HG02884 (cell line): ENCODE results near the gene VPREB1.
"Not testable (repeated sequence)": the region's sequence is repeated elsewhere in the genome, so short reads cannot be mapped to it uniquely, and the experiment has no call there.

Source experiments
- ATAC-seq: cut with Tn5 transposase; IDR thresholded peaks from one replicate; pipeline ENCODE4 v1.9.1; 2021; ENCODE audit warnings: mild to moderate bottlenecking, moderate library complexity; ENCODE audit not compliant: unreplicated experiment

The VPREB1 gene

DNA sequence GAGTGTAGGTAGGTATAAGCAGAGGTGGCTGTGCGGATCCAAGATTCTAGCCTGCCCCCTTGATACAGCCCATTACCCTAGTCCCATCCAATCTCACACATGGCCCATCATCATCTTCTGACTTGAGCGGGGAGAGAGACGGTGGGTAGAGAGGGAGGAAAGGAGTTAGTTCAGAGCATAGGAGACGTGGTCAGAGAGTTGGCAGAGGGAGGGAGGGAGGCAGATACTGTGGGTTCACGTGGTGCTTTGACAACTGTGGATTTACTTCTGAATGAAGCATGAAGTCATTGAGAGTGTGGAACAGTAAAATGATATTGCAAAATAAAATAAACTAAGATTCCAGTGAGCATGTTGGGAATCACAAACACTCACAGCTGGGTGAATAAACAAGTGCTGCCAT lies 31.4 kb upstream of the VPREB1 start:
- ATAC-seq = no peak

DNA sequence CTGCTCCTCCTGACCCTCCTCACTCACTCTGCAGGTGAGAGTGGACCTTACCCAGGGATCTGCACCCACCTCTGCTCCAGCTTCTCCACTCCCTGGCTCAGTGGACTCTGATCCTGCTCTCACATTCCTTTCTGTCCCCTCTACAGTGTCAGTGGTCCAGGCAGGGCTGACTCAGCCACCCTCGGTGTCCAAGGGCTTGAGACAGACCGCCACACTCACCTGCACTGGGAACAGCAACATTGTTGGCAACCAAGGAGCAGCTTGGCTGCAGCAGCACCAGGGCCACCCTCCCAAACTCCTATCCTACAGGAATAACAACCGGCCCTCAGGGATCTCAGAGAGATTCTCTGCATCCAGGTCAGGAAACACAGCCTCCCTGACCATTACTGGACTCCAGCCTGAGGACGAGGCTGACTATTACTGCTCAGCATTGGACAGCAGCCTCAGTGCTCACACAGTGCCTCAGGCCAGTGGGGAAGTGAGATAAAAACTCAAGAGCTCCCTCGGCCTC lies 29.7 kb upstream of the VPREB1 start:
- no peak for ATAC-seq

DNA sequence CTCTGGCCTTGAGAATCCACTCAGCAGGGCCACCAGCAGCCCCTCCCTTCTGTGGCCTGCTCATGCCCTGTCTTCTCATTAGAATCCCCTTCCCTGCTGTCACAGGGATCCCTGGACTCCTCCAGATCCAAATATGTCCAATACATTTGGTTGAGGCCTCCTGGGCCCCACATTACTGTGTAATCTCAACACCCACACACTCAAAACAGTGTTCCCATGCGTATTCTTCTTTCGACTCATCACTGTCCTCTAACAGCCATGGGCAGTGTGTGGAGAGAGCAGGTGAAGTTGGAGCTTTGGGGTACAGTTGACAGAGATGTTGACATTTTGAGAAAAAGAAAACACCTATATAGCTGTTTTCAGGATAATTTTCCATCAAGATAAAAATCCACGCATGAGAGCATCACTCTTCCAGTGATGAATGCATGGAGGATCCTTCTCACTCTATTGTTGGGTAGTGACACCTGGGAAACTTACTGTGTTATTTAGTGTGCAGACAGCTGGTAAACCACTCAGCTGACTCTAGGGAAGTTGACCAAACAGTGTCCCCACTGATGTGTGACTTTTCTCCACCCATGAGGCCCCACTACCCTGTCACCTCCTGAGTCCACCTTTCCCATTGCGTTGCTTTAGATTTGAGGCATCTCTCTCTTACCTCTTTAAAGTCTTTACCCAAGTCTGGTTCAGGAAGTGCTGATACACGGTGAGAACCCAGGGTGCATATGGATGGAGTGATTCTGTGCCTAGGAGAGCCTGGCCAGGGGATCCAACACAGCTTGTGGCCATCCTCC lies 28.7 kb upstream of the VPREB1 start:
- no peak for ATAC-seq

DNA sequence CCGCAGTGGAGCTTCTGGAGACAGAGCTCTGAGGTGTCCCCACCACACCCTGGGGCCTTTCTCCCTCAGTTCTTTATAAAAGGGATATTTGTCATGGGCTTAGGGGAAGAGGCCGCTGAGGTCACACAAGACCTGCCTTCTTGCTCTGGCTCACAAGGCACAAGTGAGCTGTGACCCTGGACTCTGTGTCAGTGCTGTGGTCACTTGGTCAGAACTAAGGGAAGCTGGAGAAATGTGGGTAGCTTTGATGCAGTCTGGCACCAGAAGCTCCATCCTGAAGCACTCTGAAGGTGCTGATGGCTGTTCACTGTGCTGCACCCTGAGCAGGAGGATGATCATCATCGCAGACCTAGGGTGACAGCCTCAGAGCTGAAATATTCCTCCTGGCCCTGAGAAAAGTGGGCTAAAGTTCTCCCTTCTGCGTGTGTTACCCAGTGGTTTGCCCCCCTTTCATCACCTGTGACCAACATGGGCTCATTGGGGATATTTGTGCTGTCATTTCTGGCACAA lies 28.1 kb upstream of the VPREB1 start:
- ATAC-seq = no peak

DNA sequence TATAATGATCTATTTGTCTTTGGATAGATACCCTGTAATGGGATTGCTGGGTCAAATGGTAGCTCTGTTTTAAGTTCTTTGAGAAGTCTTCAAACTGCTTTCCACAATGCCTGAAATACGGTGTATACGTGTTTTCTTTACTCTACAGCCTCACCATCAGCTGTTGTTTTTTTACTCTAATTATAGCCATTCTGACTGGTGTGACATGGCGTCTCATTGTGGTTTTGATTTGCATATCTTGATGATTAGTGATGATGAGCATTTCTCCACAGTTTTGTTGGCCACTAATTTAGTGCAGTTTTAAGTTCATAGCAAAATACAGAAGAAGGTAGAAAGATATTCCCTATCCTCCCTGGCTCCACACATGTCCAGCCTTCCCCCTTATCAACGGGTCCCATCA lies 26.3 kb upstream of the VPREB1 start:
- no peak for ATAC-seq

DNA sequence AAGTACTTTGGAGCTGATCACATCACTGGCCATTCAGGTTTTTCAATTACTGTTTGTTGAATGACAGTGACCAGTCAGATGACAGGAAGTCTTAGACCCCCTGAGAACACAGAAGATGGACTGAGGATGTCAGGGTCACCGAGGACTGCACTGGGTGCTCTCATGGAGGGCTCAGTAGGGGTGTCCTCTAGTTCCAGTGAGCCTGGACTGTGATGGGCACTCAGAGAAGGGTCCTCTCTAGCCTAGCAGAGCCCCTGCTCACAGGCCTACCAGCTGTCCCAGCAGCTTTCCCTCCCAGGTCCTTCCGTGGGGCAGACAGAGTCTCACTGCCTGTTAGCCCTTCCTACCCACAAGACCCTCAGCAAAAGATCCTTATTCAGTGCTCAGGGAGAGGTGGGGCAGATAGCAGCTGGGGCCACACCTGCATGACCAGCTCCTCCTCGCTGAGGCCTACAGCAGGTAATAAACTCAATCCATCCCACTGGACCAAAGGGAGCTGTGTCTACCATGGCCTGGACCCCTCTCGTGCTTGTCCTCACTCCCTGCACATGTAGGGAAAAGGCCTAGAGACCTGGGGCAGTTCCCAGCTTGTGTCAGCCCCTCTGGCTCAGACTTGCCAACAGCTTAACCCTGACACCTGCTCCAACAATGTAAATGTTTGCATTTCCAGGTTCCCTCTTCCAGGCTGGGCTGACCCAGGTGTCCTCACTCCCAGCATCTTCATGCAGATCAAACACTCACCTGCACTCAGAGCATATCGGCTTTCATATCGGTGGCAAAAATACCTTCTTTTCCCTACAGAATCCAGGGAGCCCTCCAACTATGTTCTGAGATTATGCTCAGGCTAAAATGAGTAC lies 25.2 kb upstream of the VPREB1 start:
- no peak for ATAC-seq

DNA sequence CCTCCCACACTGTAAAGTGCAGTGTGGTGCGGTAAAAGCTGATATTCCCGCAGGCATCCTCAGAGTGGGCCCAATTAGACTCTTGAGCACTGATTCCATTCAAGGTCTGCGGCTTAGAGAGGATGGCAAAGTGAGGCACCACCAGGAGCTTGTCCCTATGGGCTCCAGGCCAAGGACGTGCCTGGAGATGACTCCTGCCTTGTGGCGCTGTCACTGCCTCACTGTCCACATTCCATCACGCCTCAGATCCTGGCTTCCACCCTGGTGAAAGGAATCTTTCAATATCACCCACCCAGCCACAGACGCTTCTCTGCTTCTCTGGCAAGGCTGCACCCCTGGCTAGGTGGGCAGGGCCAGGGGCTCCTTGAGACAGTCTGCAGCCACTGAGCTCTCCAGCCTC lies 23.5 kb upstream of the VPREB1 start:
- not testable (repeated sequence) for ATAC-seq

DNA sequence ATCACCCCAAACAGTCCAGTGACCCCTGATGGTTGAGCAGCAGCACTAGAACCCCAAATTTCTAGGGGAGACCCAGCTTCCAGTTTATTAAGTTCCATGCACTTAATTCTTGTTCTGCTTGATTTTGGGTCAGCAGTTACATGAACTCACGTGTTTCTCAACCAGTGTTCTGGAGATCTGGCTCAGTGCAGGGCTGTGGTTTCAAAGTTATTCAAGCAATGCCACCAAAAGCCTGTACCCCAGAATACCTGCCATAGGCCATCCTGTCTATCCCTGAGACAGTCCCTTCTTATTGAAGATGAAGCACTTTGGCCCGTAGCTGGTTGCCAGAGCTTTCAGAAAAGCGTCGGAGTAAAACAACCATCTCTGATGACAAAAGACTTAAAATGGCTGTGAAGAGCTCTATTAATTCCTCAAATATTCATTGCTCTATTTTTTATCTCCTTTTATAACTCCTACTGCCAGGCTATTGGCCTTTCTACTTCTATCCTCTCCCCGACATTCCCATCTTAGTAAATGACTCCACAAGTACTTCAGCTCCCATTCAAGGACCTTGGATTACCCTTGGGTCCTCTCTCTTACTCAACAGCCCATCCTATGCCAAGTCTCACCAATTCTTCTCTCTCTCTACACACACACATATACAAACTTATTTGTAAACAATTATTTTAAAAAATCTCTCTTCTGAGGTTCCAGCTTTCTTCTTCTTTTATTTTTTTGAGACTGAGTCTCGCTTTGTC lies 18.0 kb upstream of the VPREB1 start:
- ATAC-seq = no peak

DNA sequence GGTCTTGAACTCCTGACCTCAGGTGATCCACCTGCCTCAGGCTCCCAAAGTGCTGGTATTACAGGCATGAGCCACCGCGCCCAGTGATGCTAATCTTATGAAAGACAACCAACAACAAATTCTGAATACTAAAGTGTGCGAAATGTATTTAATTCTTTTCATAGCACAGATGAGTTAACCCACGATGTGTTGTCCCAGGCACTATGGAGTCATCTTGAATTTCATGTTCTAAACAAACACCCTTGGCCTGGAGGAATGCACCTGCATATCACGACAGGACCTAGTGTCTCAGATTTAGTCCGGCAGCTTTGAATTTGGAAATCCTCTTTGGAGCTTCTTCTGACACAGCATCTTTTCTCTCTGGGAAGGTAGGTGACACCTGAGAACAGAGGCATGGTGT lies 16.2 kb upstream of the VPREB1 start:
- no peak for ATAC-seq

DNA sequence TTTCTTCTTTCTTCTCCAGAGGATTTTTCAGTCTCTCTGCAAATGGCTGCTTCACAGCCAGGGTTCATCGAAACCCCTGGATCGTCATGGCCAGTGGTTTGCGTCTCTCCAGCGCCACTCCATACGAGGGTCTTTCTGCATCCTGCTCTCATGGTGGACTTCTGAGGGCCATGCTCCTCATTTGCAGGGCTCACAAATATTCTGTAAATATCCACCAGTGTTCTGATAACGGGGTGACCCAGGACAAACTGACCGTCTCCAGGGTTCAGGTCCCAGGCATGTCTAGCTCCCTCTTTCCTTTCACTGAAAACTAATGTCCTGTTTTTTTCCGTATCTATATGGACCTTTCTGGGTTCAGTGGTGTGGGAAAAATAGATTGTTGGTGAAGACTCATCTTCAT lies 15.7 kb upstream of the VPREB1 start:
- no peak for ATAC-seq

DNA sequence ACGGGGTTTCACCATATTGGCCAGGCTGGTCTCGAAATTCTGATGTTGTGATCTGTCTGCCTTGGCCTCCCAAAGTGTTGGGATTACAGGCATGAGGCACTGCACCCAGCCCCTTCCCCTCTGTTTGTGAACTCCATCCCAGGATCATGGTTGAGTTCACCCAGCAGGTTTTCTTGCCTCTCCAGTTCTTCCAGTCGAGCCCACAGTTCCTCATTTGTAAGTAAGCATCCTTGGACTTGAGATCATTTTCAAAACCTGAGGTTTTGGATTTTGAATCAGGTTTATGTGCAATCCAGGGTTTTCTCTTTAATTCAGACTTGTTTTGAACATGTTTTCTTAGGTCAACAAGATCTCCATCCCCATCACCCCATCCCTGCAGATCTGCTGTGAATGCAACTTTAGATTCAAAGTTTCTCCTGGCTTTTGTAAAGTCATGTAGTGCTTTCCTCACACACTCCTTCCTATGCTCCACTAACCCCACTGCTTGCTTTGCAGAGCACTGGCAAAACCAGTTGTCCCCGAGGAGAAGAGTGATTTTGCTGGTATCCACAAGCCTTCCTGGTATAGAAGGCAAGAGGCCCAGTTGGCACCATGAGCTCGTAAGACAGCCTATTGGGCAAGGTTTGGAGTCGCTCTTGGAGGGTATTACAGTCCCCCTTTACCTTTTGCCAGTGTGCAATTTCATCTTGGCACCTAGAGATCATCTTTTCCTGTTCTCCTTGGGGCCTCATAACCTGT lies 14.7 kb upstream of the VPREB1 start:
- no peak for ATAC-seq

DNA sequence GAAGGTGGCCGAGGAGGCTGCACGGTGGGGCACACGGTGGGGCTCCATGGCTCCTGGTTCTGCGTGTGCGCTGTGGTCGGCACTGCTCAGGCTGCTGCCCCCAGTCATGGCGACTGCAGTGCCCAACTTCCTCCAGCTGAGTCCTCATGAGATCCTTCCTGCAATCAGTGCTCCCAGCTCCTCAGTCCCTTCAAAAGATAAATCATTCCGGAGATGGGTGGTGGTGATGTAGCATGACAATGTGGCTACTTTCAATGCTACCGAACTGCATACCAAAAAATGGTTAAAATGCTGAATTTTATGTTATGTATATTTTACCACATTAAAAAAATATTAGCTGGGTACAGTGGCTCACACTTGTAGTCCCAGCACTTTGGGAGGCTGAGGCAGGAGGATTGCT lies 14.1 kb upstream of the VPREB1 start:
- ATAC-seq = no peak

DNA sequence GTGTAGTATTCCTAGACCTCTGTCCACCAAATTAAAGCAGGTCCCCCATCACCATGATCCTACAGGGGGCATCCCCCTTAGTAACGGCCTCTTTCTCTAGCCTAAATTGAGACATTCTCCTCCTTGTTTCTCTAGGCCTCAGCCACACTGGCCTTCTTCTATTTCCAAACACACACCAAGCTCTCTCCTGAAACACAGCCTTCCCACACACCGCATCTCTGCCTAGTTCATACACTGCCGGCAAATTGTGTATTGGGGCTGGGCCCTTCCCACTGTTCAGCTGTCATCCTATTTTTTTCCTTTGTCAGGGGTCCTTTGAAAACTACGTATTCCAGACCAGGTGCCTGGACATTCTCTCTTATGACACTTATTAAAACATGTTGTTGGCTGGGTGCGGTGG lies 11.5 kb upstream of the VPREB1 start:
- no peak for ATAC-seq

DNA sequence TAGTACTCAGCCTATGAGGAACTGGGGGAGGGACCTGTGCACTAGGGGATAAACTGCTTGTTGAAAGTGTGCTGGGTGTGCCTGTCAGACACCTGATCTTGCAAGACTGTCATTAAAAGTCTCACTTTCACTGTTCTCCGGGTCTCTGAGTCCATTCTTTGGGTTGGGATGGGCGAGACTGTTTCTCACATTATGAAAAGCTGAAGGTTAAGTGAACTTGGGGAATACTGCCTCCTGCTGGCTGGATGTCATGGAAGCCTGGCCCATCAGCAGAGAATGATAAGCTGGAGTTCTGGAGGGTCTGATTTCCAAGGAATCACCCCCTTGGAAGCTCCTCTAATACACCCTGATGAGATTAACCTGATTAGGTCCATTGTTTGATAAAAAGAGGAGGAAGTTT lies 9.0 kb upstream of the VPREB1 start:
- no peak for ATAC-seq

DNA sequence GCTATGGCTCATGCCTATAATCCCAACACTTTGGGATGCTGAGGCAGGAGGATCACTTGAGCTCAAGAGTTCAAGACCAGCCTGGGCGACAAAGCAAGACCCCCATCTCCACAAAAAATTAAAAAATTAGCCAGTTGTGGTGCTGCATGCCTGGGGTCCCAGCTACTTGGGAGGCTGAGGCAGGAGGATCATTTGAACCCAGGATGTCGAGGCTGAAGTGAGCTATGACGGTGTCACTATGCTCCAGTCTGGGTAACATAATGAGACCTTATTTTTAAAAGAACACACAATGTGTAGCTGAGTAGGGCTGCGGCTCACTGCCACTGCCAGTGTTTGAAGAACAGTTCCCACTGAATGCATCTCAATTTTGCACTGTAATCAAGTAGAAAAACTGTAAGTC lies 7.1 kb upstream of the VPREB1 start:
- ATAC-seq = no peak

DNA sequence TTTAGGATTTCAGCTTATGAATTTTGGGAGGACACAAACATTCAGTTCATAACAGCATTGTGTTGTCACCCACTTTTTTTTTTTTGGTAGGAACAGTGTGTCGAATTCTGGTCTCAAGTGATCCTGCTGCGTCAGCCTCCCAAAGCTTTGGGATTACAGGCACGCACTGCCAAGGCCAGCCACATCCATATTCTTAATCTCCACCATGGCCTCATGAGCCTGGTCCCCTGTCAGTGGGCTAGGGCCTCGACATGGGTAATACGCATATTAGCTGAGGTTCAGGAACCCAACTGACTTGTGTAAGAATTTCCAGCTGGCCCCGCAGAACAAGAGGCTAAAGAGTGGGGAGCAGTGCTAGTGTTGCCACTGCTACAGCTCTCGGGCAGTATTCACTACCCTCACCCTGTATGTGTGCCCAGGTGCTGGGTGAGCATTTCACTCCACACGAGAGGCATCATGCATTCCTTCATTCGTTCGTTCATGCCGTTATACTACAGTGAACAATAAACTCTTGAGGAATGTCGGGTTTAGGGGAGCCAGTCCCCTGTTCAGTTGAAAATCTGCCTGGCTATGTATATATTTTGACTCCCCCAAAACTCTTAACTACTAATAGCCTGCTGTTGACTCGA lies 5.2 kb upstream of the VPREB1 start:
- ATAC-seq = no peak

DNA sequence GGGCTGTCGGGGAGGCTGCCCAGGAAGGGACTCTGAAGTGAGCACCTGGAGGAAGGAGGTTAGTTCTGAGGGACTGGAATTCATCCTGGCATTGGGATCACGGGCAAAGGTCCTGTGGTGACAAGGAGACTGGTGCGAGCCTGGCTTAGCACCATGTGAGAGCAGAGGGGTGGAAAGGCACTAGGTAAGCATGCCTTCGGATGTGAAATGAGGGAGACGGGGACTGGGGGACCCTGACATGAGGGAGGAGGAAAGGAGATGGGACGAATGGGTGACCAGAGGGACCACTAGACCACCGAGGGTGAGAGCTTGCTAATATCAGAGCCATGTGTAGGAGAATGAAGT lies 3.1 kb upstream of the VPREB1 start:
- ATAC-seq = no peak

DNA sequence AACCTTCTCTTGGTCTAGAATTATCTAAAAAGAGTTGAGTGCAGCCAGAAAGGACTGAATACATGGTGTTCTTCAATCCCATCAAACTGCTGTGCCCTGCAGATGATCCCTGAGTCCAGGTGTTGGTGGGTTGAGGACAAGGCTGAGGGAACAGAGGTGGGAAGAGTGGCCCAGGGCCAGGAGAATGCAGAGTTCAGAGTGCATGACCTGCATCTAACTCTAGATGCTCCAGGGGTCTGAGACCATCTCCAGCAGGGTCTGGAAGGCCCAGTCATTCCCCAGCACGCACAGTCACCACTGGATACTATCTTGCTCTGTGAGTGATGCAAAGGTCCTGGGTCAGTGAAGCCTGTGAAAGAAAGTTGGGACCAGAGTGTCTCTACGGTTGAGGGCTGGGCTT lies 2.1 kb upstream of the VPREB1 start:
- ATAC-seq = no peak

DNA sequence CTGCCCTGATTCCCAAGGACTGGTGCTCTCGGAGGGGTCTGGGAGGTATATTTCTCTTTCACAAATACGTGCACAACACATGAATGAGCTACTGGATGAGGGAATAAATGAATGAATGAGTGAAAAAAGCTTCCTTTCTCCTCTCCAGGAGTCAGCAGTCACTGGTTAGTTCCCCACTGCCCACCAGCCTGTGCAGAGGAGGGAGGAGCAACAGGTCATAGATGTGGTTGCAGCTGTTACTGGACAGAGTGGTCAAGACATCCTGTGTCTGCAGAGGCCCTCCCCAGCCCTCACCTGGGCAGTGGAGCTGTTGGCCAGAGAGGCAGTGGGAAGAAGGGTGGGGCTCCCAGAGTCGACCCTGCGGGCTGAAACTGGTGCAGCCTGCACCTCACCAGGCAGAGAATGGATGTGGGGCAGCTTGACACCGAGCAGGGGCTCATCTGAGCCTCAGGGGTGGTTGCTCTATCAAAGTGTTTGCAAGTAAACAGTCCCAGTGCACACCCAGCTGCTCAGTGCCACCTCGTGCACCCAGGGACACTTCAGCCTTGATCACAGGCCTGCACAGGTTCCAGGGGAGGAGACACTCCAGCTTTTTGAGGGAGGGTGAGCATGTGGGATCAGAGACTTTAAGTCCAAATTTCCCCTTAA lies 1.4 kb upstream of the VPREB1 start:
- no peak for ATAC-seq
